Activated gamma-delta T cell treated with Interleukin-2 at 50 U/mL for 16 hours (primary cell): ENCODE results near the gene SORBS1.

Experiments
- DNase-seq: peaks from one replicate; pipeline ENCODE4 v3.0.0-alpha.2; 2020

SORBS1 gene

GRCh38 chr10:95564291-95564690 lies 3.1 kb upstream of the SORBS1 start:
- DNase-seq = no peak

GRCh38 chr10:95562341-95562965 lies 1.3 kb upstream of the SORBS1 start:
- DNase-seq = no peak

GRCh38 chr10:95561864-95562177 lies 650 bp upstream of the SORBS1 start:
- no peak for DNase-seq

- peak; percentile 33 for DNase-seq
Measured at GRCh38 chr10:95560278-95561176, 644 bp downstream of the SORBS1 start.

- DNase-seq = no peak
Measured at GRCh38 chr10:95559896-95560277, 1.3 kb downstream of the SORBS1 start.

GRCh38 chr10:95559471-95559870 lies 1.7 kb downstream of the SORBS1 start:
- no peak for DNase-seq

GRCh38 chr10:95558593-95559320 lies 2.4 kb downstream of the SORBS1 start:
- DNase-seq = no peak

GRCh38 chr10:95556994-95557767 lies 4.0 kb downstream of the SORBS1 start:
- DNase-seq = no peak

- no peak for DNase-seq
Measured at GRCh38 chr10:95553674-95554073, 7.5 kb downstream of the SORBS1 start.

GRCh38 chr10:95552679-95553342 lies 8.4 kb downstream of the SORBS1 start:
- DNase-seq = no peak

- no peak for DNase-seq
Measured at GRCh38 chr10:95550073-95550672, 11.0 kb downstream of the SORBS1 start.

GRCh38 chr10:95547791-95548435 lies 13.3 kb downstream of the SORBS1 start:
- DNase-seq = no peak

GRCh38 chr10:95547197-95547596 lies 14.0 kb downstream of the SORBS1 start:
- no peak for DNase-seq

- no peak for DNase-seq
Measured at GRCh38 chr10:95545981-95546380, 15.2 kb downstream of the SORBS1 start.

GRCh38 chr10:95544783-95545500 lies 16.2 kb downstream of the SORBS1 start:
- no peak for DNase-seq

- DNase-seq = no peak
Measured at GRCh38 chr10:95543459-95543858, 17.7 kb downstream of the SORBS1 start.

GRCh38 chr10:95542761-95543160 lies 18.4 kb downstream of the SORBS1 start:
- no peak for DNase-seq

GRCh38 chr10:95542330-95542729 lies 18.8 kb downstream of the SORBS1 start:
- no peak for DNase-seq

- no peak for DNase-seq
Measured at GRCh38 chr10:95540514-95541052, 20.6 kb downstream of the SORBS1 start.

- DNase-seq = no peak
Measured at GRCh38 chr10:95539560-95540284, 21.4 kb downstream of the SORBS1 start.
